Measurements from ENCODE around the gene OOSP4A.

OOSP4A gene

GRCh38 chr11:59963733-59964132 lies at the start of gene OOSP4A:
Gene OOSP4A, plus strand, starts transcription at chr11:59964033. Its CDS starts 0 bp downstream, at chr11:59964033.
- no peak for DNase-seq

DNA sequence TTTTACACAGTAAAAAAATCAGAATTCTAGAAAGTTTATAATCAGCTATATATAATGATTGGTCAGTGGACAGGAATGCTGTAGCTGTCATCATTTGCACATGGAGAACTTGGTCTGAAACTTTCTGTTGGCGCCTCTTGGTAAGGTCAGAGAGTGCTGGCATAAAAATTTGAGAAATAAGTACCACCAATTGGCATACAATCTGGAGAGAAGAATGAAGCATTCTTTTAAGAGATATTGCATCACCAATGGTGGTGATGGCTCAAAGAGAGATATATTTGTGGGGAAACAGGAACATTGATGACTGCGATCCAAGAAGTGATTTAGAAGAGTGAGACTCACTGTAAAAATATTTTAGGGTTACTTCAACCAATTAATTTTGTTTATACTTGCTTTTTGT lies 45.4 kb upstream of the OOSP4A start:
- no peak for DNase-seq

- peak; percentile 6 for DNase-seq
Observed at GRCh38 chr11:59918987-59919589, 44.7 kb upstream of the OOSP4A start.

DNA sequence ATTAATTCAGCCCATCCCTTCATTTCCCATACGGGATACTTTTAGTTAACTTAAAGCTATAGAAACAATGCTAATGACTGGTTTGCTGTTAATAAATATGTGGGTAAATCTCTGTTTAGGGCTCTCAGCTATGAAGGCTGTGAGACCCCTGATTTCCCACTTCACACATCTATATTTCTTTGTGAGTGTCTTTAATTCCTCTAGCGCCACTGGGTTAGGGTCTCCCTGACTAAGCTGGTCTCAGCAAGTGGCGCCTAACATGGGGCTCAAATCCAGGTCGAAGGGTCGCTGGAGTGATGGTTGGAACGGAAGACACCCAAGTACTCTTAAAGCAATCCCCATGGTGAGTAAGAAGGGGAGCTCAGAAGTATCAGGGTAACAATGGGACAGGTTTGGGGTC lies 40.0 kb upstream of the OOSP4A start:
- DNase-seq: no peak

DNA sequence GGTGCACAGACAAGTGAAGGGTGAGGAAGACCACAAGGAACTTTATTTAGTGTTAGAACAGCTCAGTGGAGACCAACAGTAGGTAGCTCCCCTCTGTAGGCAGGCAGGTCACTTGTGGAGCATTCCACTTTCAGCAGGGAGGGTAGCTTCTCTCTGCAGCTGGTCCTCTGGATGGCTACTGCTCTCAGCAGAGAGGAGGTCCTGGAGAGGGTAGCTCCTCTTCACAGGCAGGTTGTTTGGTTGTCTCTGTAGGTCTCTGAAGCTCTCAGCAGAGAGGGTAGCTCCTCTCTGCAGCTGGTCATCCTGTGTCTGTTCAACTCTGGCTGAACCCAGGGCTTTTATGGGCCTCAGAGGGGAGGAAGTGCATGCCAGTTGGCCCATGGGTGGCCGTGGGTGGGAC lies 32.1 kb upstream of the OOSP4A start:
- DNase-seq: no peak

- no peak for DNase-seq
Observed at GRCh38 chr11:59938132-59938531, 25.7 kb upstream of the OOSP4A start, which contains the start of gene OOSP1. Gene OOSP1, plus strand, starts transcription at chr11:59938432. Its CDS starts 23 bp downstream, at chr11:59938455.

GRCh38 chr11:59938718-59939117 lies 25.1 kb upstream of the OOSP4A start:
- DNase-seq: no peak

GRCh38 chr11:59939482-59939881 lies 24.4 kb upstream of the OOSP4A start:
- DNase-seq: no peak

DNA sequence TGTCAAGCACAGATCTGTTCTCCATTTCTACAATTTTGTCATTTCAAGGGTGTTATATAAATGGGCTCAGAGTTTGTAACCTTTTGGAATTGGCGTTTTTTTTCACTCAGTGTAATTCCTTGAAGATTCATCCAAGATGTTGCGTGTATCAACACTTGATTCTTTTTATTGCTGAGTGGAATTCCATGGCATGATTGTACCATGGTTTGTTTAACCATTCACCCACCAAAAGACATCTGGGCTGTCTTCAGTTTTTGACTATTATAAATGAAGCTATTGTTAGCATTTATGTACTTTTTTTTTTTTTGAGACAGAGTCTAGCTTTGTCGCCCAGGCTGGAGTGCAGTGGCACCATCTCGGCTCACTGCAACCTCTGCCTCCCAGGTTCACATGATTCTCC lies 22.7 kb upstream of the OOSP4A start:
- no peak for DNase-seq

GRCh38 chr11:59943997-59944714 lies 19.7 kb upstream of the OOSP4A start:
- DNase-seq: no peak

- DNase-seq: no peak
Observed at GRCh38 chr11:59944720-59945119, 19.1 kb upstream of the OOSP4A start.

DNA sequence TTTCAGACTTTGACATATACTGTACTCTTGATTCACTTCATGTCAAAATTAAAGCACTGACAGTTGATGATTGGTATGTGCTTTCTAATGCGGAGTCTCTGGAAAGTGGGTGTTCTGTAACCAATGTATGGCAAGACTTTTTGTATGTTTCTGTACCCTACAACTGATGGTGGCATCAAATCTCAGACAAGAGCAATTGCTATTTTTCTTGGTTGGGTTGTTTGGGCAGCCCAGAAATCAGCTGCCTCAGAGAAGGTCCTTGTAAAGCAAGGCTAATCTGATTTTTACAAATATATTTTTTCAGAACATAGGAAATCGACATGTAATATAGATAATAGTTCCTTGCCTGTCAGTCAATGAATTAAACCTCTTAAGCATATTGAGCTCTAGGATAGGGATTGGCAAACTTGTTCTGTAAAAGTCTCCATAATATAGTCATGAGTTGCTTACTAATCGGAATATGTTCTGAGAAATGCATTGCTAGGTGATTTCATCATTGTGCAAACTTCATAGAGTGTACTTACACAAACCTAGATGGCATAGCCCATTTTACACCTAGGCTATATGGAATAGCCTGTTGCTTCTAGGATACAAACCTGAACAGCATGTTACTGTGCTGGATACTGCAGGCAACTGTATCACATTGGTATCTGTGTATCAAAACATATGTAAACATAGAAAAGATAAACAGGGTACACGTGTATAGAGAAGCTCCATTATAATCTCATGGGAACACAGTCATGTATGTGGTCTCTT lies 10.2 kb upstream of the OOSP4A start:
- DNase-seq: no peak

GRCh38 chr11:59954219-59954847 lies 9.5 kb upstream of the OOSP4A start:
- DNase-seq: no peak

- DNase-seq: no peak
Observed at GRCh38 chr11:59957094-59957493, 6.7 kb upstream of the OOSP4A start.

- no peak for DNase-seq
Observed at GRCh38 chr11:59960502-59961381, 3.1 kb upstream of the OOSP4A start.

GRCh38 chr11:59962107-59962482 lies 1.7 kb upstream of the OOSP4A start:
- no peak for DNase-seq

DNA sequence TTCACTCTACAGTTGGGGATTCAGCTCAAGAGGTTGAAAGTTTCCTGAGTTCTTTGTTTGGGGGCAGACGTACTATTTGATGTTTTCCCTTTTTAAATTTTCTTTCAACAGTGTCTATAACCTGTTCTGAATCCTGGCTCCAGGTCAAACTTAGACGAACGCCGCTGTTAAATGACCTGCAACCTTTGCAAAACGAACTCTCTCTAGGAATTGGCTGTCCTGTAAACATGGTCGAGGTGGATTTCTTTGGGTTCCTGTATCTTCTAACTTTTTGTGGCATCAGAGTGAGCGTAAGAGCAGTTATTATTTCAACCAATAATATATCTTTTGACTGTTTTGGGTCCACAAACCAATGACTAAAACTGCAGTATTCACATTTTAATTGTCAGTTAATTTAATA lies 1.6 kb downstream of the OOSP4A start:
- no peak for DNase-seq

DNA sequence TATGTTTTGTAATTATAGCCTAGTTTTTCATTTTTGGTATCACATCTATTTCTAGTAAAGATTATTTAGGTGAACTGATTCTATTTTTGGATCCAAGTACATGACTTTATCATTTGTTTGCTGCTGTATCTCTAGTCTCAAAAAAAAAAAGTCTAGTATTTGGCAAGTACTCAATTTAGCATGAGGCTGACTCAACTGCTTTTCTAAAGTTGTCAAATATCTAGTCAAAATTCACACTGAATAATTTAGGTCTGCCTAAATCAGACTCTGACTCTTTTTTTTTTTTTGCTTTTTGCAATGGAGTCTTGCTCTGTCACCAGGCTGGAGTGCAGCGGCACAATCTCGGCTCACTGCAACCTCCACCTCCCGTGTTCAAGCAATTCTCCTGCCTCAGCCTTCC lies 2.4 kb downstream of the OOSP4A start:
- no peak for DNase-seq

- DNase-seq: no peak
Observed at GRCh38 chr11:59967677-59968394, 4.0 kb downstream of the OOSP4A start.

GRCh38 chr11:59968395-59968783 lies 4.6 kb downstream of the OOSP4A start:
- DNase-seq: no peak

- DNase-seq: no peak
Observed at GRCh38 chr11:59973097-59973496, 9.3 kb downstream of the OOSP4A start.
